Measurements from ENCODE around the gene SLC38A3.

DNA sequence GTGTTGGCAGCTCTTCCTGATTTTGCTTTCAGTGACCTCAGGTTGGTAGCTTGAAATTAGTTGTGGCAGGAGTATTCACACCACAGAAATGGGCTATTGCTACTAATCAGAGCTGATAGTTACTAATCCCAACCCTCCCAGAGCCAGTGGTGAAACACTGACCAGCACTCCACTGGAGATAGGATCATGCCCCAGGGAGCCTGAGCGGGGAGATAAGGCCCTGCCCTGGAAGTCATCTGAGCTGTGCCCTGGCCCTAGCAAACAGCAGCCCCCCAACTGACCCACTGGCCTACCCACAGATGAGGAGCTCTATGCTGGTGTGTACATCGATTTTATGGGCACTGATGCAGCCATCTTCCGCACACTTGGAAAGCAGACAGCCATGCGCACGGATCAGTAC is 23.1 kb upstream of the SLC38A3 start:
- TF ChIP-seq CTCF (IDR thresholded peaks at IDR 0.05) (no peak), EZH2 (IDR thresholded peaks at IDR 0.05) (no peak)

All from neural progenitor cell (in vitro differentiated cells).